HG02938 (cell line): ENCODE results near the gene CAV3.

Source experiments
- ATAC-seq: cut with Tn5 transposase; IDR thresholded peaks from one replicate; pipeline ENCODE4 v1.9.1; 2021; ENCODE audit warnings: mild to moderate bottlenecking, moderate library complexity; ENCODE audit not compliant: unreplicated experiment

Gene CAV3

GRCh38 chr3:8790529-8790928 lies 56.9 kb downstream of the CAV3 start:
- no peak for ATAC-seq

GRCh38 chr3:8793242-8793641 lies 59.6 kb downstream of the CAV3 start:
- ATAC-seq: no peak

- no peak for ATAC-seq
Measured at GRCh38 chr3:8794247-8794646, 60.6 kb downstream of the CAV3 start.
